HG03103 (cell line): Measurements from ENCODE around the gene MKS1.

Source experiments
- ATAC-seq: cut with Tn5 transposase; IDR thresholded peaks from one replicate; pipeline ENCODE4 v1.9.1; 2021; ENCODE audit warnings: low read depth; ENCODE audit not compliant: unreplicated experiment

MKS1 gene

DNA sequence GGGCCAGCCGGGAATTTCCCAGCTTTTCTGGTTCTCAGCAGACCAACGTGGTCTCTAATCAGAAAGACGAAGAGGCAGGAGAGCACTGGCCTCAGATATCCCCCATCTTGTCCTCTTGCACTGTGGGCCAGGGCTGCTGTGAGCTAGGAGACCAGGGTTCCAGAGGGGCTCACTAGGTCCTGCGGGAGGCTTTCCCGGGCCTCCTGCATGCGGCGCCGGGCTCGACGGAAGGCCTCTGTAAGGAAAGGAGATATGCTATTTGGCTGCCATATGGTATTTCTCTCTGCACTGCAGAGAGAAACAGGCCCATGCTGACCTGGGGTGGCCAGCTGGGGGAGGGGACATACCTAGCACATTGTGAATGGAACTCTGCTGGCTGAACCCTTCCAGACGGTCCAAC lies 13.1 kb downstream of the MKS1 start:
- no peak for ATAC-seq

GRCh38 chr17:58204796-58205195 lies 14.3 kb downstream of the MKS1 start:
- no peak for ATAC-seq

DNA sequence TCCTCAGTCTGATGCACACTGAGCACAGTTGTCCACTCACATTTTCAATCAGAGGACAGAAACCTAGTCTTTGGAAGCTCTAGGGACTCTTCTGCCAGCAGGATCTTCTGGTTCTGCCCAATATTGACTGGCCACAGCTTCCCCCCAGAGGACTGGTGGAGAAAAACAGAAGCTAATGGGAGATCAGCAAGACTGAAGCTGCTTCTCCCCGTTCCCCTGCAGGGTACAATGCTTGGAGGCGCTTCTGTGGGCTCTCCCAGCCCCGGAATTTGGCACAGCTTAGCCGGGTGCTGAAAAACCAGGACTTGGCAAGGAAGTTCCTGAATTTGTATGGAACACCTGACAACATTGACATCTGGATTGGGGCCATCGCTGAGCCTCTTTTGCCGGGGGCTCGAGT lies 16.2 kb downstream of the MKS1 start:
- ATAC-seq = no peak

DNA sequence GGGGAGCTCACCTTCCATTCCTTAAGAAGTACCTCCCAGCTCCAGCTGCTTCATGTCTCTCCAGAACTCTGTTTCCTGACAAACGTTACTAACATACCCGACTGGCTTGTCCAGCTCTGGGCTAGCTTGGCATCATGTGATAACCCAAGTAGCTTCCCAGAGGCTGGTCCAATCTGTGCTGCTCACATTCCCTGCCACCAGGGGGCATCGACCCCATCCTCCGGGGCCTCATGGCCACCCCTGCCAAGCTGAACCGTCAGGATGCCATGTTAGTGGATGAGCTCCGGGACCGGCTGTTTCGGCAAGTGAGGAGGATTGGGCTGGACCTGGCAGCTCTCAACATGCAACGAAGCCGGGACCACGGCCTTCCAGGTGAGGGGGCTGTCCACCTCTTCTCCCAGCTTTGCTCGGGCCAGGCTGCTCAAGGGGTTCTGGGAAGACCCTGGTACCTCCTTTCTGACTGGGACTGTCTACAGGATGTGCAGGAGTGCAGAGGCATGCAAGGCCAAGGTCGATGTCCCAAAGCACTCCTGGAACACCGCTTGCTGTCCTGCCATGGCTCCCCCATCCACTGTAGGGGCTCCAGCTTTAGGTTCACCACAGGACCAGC lies 18.9 kb downstream of the MKS1 start:
- no peak for ATAC-seq

- ATAC-seq = no peak
Measured at GRCh38 chr17:58196610-58197009, 22.4 kb downstream of the MKS1 start.

GRCh38 chr17:58195518-58196123 lies 23.4 kb downstream of the MKS1 start:
- ATAC-seq = no peak

GRCh38 chr17:58193641-58194255 lies 25.3 kb downstream of the MKS1 start:
- ATAC-seq = no peak

- ATAC-seq = no peak
Measured at GRCh38 chr17:58192612-58193011, 26.4 kb downstream of the MKS1 start, which contains the start of gene EPX. TSS of gene EPX (plus strand) at chr17:58192726. CDS start at chr17:58192847, 121 bp downstream.

- ATAC-seq = no peak
Measured at GRCh38 chr17:58191241-58191896, 27.7 kb downstream of the MKS1 start.

- ATAC-seq = no peak
Measured at GRCh38 chr17:58189436-58190146, 29.5 kb downstream of the MKS1 start.

DNA sequence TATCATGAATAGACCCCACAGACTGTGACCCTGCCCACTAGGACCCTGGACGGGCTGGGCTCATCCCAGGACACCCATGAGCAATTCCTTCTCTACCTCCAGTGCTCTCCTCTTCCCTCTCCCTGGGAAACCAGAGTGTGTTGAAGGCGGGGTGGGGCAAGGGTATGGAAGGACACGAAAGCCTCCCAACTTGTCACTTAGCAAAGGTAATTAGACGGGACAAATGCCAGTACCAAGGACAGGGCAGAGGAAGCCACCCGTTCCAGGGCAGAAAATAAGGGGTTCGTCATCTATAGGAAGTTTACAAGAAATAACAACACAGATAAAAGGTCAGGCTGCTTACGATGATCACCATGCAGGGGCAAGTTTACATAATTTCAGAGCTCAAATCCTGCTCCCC lies 31.4 kb downstream of the MKS1 start:
- ATAC-seq = no peak

DNA sequence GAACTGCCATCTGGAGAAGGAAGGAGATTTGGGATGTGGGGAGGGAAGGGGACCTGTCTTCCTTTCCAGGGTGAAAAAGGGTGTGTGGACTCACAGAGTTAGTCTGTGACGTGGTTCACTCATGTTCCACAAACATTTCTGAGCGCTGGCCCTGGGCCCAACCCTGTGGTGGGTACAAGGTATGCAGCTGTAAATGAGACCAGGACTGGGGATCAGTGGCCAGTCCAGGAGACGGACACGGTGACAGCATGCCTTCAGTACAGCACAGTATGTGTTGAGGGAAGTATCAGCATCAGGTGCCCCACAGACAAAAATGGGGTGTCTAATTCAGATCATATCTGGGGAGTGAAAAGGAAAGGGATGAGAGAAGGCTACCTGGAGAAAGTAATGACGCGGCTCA lies 32.0 kb downstream of the MKS1 start:
- ATAC-seq = no peak

- ATAC-seq = no peak
Measured at GRCh38 chr17:58186591-58186990, 32.5 kb downstream of the MKS1 start.

DNA sequence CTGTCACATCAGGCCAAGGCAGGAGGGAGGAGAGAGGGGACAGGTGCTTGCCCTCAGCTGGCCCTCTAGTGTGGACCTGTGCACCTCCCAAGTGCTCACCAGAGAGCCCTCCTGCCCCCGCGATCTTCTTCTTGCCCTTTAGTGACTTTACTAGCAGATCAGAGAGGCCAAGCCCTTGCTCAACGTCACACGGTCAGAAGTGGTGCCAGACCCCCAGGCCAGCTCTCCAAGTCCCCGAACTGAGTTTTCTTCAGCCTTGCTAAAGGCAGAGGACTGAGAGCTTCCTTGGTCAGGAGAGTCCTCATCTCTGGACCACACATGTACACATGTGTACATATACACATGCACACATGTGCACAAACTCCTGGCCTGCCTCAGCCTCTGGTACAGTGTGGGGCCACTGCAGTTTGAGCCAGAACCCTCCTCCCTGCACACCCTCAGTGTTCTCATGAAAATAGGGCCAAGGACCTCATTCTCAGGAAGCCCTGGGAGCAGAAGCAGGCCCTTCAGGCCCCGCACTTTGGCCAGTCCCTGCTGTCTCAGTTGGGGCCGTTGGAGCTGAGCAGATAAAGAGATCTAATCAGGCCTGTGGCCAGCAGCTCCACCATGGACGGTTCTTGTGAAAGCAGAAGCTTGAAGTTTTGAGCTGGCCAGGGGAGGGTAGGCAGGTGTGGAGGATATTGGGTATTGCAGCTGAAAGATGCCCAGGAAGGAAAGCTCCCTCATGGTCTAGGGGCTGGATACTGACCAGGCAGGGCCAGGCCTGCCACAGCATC lies 33.9 kb downstream of the MKS1 start:
- no peak for ATAC-seq

DNA sequence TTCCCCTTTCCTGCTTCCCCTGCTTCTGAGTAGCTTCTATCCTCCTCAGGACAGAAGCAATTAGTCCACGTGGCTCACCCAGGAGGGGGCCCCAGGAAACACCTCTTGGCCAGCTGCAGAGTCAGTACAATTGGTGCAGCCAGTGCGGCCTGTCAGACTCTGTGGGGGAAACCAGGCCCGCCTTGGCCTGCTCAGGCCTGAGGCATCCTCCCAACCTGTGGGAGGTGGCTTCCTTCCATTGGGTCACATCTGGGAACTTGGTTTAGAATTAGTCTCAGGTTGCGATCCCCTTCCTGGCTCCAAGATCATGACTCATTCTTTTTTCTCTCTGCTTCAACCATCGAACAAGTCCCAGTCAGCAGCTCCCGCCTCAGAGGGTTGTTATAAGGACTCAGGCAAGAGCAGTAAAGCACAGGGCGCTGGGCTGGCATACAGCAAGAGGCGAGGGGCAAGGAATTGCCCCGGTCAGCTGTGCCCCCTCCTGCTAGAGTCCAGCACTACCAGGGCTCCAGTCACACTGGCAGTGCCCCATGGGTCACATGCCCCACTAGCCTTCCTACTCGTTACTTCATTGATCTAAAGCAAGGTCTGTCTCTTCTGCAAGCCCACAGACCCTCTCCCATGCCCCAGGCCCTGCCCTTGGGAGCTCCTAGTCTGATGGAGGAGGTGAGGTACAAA lies 34.6 kb downstream of the MKS1 start:
- ATAC-seq = no peak

DNA sequence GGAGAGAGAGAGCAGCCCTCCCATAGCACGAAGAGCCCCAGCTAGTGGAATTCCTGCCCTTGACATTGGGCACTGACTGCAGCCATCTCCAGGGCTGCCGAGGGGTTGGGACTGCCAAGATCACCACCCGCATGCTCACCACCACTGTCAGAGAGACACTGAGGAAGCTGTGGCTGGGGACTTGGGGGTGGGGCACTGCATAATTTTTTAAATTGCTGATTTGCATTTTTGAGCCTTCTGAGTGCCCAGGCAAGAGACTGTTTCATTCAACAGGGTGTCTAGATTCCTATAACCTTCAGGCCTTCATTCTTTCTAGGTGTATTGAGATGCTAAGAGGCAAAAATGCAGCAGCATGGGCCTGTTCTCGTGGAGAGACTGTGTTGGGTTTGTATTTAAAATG lies 35.5 kb downstream of the MKS1 start:
- ATAC-seq = no peak

DNA sequence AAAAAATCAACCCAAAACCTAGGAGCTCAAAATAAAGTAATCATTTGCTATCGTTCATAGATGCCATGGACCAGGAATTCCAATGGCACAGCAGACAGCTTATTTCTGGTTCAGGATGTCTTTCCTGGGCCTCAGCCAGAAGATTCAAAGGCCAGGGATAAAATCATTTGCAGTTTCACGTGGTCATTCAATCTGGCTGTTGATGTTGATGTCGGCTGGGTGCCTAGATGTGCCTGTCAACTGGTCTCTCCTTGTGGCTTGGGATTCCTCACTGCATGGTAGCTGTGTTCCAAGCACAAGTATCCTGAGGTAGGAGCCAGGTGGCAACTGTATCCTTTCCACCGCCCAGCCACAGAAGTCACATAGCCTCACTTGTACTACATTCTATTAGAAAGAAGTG lies 37.3 kb downstream of the MKS1 start:
- no peak for ATAC-seq

GRCh38 chr17:58176200-58176599 lies 42.9 kb downstream of the MKS1 start:
- no peak for ATAC-seq

DNA sequence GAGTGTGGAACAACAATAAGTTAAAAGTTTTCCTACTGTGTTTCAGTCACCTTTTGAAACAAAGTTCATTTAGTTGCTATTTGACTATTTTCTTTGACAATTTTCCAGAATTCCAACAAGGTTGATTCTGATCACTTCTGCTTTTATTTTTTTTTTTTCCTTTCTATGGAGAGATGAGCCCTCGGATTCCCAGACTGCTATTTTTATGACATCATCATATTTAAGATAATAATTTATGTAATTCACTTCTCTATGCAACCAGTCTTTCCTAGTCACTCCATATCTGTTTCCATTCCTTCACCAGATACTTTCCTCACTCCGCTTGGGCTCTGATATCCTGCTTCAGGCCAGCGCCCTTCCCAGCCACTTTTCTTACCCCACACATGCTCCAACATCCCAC lies 44.2 kb downstream of the MKS1 start:
- ATAC-seq = no peak
